Measurements from ENCODE around the gene MED10.
"Not testable (repeated sequence)": the region's sequence is repeated elsewhere in the genome, so short reads cannot be mapped to it uniquely, and the experiment has no call there.

The MED10 gene

DNA sequence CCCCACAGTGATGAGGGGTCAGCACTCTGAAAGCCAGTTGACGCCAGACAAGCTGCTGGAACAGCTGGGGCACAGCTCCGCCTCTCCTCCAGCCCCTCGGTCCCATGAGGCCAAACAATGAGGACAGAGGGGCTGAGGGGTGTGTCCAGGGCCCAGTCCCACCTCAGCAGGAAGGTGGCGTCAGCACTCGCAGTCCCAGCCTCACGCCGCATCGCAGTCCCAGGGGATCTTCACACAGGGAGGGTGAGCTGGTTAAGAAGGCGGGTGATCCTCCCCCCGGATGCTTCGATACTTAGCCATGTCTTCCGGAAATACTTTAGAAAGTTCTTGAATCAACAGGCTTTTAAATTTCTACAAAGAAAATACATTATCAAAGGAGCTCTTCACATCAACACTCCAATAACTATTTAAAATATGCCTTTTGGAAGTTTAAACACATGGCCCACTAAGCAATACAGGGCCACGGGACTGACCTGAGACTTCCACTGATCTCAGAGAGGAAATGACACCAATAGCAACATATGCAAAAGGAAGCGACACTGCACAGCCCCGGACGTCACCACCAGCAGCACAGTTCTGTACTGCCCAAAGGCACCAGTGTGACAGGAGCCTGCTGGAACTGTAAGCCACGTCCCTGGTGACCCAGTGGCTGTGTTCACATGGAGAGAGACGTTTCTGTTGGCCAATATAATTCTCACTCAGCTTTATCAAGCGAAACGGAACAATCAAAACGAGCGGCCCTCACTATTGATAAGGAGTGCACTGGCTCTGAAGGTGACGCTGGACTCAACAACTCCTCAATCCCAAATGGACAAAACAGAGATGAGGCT is 5.9 kb downstream of the MED10 start:
- no peak for DNase-seq

DNA sequence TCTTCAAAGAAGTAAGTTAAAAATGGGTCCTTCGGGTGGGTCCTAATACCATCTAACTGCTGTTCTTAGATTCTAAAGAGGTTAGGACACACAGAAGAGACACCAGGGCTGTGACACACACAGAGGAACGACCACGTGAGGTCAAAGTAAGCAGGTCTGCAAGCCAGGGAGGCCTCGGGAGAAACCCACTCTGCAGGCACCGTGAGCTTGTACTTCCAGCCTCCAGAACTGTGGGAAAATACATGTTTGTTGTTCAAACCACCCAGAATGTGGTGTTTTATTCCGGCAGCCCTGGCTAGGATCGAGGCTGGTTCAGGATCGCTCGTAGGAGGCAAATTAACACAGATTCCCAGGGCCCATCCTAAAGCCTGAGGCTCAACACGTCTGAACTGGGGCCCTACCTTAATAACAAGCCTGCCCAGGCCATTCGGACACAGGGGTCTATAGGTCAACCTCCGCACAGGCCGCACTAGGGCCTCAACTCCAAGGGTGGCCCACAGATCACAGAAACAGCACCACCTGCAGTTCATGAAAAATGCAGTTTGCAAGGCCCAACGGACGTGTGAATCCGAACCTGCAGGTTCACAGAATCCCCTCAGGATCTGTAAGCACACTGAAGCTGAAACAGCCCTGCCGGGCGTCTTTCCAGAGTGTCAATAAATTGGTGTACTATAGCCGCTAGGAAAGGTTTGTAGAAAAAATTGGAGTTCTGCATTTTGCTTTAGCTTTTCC is 7.1 kb downstream of the MED10 start:
- no peak for DNase-seq

DNA sequence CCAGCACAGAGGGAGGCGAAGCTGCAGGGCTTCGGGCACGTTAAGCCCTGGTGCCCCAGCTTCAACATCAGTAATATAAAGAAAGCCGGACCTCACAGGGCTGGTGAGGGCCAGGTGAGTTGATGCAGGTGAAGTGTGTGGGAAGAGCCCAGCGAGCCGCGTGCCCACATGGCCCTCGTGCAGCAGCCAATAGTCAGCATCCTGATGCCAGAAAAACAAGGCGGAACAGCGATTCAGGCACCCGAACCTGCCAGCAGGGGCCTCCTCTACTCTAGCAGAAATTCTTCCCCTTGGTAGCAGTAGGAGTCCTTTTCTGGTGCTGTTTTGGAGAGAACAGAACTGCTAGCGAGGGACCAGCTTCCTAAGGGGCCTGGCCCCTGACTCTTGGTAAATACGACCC is 7.8 kb downstream of the MED10 start:
- DNase-seq: no peak

DNA sequence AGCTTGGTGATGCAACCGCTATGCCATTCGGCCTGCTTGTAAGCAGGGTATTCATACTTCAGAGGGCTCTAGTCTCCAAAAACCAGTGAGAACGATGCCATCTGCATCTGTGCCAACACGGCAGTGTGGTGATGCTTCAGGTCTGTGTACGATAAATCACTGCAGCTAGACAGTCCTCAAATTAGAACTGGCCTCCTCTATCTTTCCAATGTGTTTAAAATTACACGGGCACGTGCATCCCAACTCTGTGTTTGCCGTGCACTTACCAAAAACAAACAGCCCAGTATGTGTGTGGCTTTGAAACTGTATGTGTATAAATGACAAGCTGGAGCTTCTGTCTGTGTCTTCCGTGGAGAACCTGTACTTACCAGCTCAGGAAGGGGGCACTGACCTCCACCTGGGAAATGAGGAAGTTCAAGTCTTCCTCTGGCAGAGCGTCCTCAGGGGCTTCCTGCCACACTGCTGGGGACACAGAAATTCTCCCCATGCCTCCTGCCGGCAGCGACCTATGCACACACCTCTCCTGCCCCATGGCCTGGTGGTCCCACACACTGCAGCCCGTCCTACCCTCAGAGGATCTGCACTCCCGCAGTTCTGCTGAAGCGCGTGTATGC is 12.3 kb downstream of the MED10 start:
- DNase-seq: no peak

DNA sequence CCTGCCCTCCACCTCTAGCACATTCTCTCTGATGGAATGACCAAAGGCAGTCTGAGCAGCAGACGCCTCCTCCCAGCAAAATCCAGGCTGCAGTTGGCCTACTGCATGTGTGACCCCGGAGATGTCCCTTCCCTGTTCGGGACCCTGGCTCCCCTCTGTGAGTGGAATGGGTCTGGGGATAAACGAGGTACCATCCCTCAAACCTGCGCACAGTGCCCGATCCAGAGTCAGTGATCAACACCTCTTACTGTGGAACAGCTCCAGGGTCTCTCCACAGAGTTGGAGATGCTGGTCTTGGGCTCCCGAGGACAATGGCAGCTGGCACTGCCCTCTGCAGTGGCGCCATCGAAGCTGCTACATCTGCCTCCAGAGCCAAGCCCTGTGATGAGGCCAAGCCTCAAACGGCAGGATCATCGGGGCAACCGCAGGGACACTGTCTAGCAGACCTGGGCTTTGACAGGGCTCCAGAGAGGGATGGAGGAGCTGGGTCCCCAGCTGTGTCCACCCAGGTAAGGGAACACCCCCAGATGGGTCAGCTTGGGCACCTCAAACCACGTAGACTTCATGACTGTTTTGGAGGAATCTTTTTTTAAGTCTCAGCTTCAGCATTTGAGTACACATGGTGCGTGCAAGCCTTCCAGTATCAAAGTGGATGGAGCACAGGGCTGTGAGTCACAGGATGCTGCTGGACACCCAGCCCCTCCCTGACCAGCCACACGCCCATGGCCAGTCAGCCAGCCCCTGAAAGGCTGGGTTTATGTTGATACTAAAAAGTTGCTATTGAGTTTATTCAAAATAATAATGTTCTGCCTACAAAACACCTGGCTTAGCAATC is 13.0 kb downstream of the MED10 start:
- no peak for DNase-seq

DNA sequence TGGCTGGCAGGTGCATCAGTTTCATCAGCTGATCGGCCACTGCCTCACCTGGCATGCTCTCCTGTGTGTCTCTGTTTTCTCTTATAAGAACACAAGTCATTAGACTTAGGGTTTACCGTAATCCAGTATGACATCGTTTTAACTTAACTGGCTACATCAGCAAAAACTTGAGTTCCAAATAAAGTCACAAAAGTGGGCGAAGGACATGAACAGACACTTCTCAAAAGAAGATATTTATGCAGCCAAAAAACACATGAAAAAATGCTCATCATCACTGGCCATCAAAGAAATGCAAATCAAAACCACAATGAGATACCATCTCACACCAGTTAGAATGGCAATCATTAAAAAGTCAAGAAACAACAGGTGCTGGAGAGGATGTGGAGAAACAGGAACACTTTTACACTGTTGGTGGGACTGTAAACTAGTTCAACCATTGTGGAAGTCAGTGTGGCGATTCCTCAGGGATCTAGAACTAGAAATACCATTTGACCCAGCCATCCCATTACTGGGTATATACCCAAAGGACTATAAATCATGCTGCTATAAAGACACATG is 14.8 kb downstream of the MED10 start:
- DNase-seq: not testable (repeated sequence)

DNA sequence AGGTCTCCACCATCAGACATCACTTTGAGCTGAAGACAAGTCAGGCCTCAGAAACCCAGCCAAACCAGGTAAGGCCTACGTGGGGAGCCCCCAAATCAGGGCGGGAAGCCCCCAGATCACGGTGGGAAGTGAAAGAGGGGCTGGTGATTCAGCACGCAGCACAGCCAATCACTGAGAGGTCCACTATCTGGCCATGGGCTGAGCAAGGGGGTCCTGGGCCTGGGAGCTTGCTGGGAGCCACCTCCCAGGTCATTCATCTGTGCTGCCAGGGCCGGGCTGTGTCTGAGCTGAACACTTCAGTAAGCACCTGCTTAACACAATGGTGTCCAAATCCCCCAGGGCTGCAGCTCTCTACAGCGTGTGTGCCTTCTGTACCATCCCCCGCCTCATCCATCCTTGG is 15.5 kb downstream of the MED10 start:
- DNase-seq: no peak

DNA sequence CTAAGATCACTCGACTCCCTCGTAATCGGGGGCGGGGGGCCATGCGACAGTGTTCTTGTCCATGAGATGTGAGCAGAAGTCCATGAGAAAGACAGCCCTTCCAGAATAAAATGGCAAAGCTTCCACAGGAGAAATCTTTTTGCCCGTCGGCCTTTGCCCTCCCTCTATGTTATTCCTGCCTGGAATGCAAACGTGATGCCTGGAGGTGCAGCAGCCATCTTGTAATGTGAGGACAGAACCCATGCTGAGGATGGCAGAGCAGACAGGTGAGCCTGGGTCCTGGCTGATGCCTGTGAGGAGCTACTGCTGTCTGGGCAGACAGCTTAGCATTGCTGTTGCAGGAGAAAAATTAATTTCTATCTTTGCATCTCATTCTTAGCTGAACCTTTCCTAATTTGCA is 17.2 kb downstream of the MED10 start:
- DNase-seq: no peak

DNA sequence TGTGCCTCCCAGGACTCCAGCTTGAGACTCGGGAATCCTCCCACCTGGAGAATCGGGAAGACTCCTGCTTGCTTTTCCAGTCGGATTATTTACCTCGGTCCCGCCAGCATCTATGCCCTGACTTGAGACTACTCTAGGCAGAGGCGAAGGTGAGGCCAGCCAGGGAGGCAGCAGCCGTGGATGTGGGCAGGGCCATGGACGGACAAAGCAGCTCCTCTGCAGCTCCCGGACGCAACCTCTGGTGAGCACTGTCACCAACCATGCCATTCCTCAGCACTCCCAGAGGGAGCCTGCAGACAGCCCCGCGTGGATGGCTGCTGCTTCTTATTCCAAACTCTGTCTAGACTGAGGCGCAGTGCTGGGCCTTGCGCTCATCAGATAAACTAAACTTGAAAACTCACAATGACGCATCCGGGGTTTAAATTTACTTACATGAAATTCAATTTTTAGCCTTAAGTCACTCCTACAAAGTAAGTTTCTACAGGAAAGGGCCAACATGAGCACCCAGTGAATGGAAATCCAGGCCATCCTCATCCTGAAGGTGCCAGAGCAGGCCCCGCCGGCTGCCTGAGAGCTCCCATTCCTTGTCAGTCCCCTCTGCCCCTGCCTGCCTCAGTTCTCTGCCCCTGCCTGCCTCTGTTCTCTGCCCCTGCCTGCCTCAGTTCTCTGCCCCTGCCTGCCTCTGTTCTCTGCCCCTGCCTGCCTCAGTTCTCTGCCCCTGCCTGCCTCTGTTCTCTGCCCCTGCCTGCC is 17.8 kb downstream of the MED10 start:
- DNase-seq: no peak

DNA sequence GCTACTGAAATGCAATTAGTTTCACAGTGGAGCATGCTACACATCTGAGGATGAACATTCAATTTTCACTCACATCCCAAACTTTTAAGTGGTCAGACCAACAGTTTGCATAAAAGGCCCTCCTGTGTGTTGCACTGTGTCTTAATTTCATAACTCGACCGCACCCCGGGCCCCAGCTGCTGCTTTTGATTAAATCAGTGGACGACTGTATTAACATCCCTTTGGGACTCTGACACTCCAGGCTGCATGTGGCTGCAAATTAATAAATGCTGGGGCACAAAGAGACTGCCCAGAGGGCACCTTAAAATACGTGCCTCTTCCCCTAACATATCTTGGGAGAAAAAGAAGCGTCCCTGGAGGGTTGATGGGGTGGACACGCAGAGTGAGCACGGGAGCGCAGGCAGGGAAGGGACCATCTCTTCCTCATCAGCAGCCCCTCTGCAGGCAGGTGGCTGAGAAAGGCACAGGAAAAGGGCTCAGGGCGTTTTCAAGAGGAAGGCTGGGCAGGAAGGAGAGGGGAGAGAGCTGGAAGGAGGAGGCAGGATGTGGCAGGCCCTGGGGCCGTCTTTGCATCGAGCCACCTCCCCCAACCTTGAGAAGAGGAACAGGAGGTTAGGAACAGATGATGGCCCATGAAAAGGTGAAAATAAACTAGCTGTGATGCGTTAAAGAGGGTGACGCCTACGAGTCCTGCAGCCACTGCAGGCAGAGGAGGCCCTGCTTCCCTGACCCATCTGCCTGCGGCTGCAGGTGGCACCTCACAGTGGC is 18.6 kb downstream of the MED10 start:
- no peak for DNase-seq

DNA sequence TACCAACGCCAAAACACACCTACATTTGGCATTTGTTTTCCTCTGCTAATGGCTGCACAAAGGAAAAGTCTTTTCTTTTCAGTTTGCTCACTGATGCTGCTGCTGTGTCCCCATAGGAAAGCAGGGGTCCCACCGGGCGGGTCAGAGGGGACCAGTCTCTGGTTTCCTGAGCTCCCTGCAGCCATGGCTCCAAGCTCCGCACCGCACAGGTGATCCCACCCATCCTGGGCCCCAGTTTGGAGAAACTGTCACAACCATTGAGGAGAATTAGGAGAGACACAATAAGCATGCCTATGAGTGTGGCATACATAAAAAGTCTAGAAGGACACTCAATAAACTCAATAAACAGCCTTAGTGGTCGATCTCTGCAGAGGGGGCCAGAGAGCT is 19.9 kb downstream of the MED10 start:
- no peak for DNase-seq

DNA sequence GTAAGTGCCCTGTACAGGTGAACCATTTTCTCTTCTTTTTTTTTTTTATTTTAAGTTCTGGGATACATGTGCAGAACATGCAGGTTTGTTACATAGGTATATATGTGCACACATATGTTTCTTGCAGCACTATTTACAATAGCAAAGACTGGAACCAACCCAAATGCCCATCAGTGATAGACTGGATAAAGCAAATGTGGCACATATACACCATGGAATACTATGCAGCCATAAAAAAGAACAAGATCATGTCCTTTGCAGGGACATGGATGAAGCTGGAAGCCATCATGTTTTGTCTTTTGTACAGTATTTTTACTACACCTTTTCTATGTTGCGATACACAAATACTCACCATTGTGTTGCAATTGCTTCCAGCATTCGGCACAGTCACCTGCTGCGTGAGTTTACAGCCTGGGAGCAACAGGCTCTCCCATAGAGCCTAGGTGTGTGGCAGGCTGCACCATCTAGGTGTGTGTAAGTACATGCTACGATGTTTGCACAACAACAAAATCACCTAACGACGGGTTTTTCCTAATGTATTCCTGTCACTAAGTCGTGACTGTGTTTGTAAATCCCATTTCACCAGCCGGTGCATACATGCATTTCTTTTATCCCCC is 20.4 kb downstream of the MED10 start:
- not testable (repeated sequence) for DNase-seq

DNA sequence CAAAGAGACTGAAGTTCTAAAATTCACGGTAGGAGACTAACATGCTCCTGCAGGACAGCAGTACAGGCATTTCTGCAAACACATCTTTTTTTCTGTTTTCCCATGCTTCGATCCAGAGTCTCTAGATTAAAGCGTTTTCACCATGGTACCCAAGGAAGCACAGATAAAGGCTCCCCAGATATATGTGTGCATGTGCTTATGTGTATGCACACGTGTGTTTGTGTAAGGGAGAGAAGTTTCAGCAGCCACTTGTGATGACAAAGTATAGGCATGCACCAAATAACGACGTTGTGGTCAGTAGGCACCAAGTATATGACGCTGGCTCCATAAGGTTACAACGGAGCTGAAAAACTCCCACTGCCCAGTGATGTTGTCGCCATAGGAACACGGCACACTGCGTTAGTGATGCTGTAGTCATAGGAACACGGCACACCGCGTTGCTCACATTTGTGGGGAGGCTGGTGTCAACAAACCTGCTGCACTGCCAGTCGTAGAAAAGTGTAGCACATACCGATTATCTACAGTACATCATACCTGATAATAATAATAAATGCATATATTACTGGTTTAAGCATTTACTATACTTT is 21.7 kb downstream of the MED10 start:
- no peak for DNase-seq

DNA sequence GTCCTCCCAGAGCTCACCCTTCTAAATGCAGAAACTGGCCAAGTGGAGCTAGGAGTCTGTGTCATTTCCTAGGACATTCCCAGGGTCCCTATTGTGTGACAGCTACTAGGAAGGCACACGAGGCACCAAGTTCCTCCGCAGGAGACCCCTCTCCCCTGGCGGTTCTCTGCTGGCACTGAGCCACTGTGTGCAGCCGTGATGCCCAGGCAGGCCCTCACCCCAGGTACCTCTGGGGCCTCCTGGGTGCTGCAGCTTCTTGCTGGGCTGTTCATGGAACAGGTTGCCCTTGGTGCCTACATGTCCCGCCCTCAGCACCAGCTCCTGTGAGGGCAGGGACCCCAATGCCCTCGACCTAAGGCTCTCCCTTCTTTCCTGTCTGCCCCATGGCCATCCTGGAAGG is 23.1 kb downstream of the MED10 start:
- no peak for DNase-seq

DNA sequence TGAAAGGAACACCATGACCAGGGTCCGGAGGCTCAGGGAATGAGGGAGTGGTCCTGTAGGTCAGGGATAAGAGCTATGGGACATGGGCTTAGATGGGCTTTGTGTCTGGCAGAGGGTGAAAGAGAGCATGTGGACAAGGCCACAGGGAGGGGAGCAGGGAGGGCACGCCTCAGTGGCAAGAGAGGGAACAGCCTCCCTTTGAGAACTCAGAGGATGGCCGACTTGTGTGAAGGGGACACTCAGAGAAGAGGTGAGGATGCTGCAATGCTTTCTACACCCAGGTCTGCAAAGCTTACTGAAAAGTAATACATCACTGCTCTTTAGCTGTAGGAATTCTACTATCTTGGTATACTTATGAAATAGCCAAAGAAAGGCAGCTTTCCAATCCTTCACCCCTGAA is 23.5 kb downstream of the MED10 start:
- DNase-seq: no peak

DNA sequence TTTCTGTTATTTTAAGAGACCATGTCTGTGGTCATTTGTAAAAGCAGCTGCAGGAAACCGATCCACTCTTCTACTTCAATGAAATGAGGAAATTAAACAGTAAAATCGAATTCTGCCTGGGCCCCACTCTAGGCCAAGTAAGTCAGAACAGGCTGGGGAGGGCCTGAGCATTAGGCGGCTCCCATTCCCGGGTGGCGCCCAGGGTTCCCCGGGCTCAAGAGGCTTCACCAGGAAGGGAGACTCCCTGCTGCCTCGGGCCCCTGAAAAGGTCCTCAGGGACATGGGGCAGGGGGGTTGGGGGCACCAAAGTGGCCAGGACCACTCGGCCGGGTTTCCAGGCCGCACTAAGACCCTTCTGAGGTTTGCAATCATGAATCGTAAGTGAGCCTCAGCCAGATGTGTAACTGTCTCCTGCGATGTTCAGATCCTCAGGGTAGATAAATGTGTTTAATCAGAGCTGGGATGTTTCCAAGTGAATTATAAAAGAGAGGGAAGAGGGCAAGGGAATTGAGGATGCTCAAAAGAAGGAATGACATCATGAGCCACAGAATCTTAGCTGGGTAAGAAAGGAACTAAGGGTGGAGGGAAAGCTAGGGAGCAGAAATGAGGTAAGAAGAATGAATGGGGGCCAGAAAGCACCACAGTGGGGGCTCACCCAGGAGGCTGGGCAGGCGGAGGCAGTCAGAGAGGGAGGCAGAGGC is 24.6 kb downstream of the MED10 start:
- DNase-seq: no peak

DNA sequence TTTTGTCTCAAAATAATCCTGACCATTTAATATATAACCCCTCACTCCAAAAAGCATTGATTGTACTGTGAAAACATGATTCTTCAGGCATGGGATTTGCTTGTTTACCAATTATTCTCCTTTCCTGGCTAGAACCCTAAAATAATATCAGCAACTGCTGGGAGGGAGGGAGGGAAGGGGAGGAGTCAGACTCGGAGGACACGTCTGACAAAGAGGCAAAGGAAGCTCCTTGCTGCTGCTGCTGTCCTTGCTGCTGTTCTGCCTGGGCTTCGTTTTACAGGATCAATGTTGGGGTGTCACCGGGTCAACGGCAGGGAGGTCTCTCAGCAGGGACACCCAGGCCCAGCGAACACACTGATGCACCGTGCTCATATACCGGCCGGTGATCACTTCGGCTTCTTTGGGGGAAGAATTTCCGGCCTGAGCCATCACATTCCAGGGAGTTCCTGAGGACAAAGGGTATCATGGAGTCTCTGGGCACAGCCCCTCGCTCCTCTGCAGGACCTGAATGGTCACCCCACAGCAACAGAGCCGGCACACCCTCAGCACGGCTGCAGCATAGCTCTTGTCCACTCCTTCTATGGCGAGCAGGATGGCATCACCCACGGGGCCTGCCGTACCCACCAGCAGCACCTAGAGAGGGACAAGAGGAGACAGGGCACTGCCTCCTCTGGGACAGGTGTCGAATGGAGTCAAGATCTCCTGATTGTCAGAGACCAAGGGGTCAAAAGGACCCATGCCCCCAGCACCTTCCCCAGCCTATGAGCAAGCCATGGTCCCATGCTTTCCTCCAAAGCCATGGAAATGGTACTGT is 27.9 kb downstream of the MED10 start:
- DNase-seq: no peak

DNA sequence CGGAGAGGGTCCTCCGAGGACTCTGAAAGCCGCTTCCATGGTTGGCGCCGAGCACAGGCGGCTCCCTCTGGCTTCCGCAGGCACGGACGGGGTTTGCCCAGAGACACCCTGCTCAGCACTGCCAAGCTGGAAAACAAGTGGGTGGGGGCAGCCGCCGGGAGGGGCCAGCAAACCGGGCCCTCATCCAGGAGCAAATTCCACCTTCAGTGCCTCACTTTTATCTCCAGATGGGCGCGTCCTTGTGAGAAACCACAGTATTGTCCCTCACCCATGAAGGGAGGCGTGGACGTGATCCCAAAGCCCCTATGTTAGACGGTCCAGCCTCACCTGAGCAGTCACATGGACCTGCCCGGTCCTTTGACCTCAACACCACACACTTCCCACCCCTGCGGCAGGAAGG is 29.0 kb downstream of the MED10 start:
- DNase-seq: no peak

DNA sequence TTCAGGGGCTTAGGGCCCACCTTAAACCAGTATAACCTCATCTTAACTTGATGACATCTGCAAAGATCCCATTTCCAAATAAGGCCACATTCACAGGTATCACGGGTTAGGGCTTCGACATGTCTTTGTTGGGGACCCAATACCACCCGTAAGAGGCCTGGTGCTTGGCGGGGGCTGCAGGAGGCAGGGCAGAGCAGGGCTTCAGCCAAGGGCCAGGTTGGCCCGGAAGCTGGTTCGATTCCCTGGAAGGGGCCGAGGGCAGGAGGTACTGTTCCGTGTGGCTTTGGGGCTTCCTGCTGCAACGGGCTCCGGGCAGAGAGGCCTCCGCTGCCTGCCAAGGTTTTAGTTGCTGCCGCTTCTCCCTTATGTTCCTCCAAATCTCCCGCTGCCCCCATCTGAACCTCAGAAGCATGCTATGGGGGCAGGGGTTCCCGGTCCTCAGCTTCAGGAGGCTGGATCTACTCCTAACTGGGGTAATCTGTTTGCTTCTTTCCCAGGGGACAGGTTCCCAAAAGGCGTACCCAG is 29.8 kb downstream of the MED10 start:
- DNase-seq: no peak

All from stimulated activated CD4-positive, alpha-beta T cell treated with anti-CD3 and anti-CD28 coated beads, Interleukin-12 subunit alpha, Interleukin-12 subunit beta, amount 100 ng/mL, for 4 hours (primary cell).